OCI-LY3 (cell line): ENCODE data around the gene SDK1.

Experiments used
- H2AFZ ChIP-seq: fragments of 200-600, 300-600 bp; shearing (Covaris generic); 2 replicates; pipeline ENCODE4 v1.6.0; 2014; ENCODE audit warnings: antibody characterized with exemption, low read depth, low read length
- H3K27ac ChIP-seq: fragments of 200-600, 300-600 bp; sonication (generic); 2 replicates; pipeline ENCODE4 v1.5.1; 2014; ENCODE audit warnings: mild to moderate bottlenecking, low read length, moderate library complexity, mixed read lengths
- H3K27me3 ChIP-seq: fragments of 200-600, 300-600 bp; sonication (generic); 2 replicates; pipeline ENCODE4 v1.6.1; 2014; ENCODE audit warnings: low read depth, low read length, mixed read lengths
- H3K36me3 ChIP-seq: fragments of 200-600, 300-600 bp; sonication (generic); replicated peaks from 2 replicates; pipeline ENCODE3; 2014; ENCODE audit warnings: low read depth, low read length, mixed read lengths
- H3K4me1 ChIP-seq: fragments of 300-600, 200-600 bp; sonication (generic); 2 replicates; pipeline ENCODE4 v1.6.1; 2014; ENCODE audit warnings: low read length, mixed read lengths
- H3K4me2 ChIP-seq: fragments of 200-600, 300-600 bp; sonication (generic); 2 replicates; pipeline ENCODE4 v1.6.1; 2014; ENCODE audit warnings: low read length, mixed read lengths
- H3K4me3 ChIP-seq: fragments of 300-600, 200-600 bp; sonication (generic); 2 replicates; pipeline ENCODE4 v1.5.1; 2014; ENCODE audit warnings: antibody characterized with exemption, mild to moderate bottlenecking, low read length, moderate library complexity
- H3K79me2 ChIP-seq: fragments of 300-600, 200-600 bp; shearing (Covaris generic); 2 replicates; pipeline ENCODE4 v1.6.1; 2014; ENCODE audit warnings: mild to moderate bottlenecking, low read length, mixed read lengths
- H3K9ac ChIP-seq: fragments of 300-600, 200-600 bp; shearing (Covaris generic); 2 replicates; pipeline ENCODE4 v1.6.0; 2014; ENCODE audit warnings: mild to moderate bottlenecking, low read length, moderate library complexity
- H3K9me3 ChIP-seq: fragments of 200-600, 300-600 bp; shearing (Covaris generic); 2 replicates; pipeline ENCODE4 v1.6.1; 2014; ENCODE audit warnings: low read length, mixed read lengths; ENCODE audit not compliant: insufficient read depth
- H4K20me1 ChIP-seq: fragments of 200-600, 300-600 bp; sonication (generic); 2 replicates; pipeline ENCODE4 v1.6.1; 2016; ENCODE audit warnings: low read length, mixed read lengths; ENCODE audit not compliant: insufficient read depth
- EZH2phosphoT487 ChIP-seq: fragments of 200-600 bp; shearing (Covaris generic); IDR thresholded peaks from 2 replicates; pipeline ENCODE4 v1.6.1; 2018; ENCODE audit warnings: antibody characterized with exemption, mixed run types, low read depth
- TF ChIP-seq, protein P1 (sequence below): fragments of 200-600, 300-600 bp; sonication (generic); IDR thresholded peaks from 2 replicates; pipeline ENCODE4 v1.5.1; 2014; ENCODE audit warnings: antibody characterized with exemption, low read length, low read depth

SDK1 gene

DNA sequence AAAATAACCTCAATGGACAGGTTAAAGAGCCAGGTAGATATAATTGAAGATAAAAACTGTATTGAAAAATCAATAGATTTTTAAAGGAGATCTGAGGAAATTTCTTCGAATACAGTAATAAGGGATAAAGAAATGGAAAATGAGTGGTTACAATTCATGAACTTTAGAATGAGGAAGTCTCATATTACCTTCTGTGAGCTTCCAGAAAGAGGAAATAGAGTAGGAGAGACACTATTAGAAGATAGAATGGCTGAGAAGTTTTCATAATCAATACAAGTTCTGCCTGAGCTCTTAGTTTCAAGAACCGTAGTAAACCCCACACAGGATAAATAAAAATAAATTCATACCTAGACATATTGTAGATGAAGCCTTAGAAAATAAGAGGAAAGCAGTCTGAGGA is 11.5 kb downstream of the SDK1 start:
- Histone ChIP-seq H3K9me3 (no peaks in the 10 kb centered on the region), H3K4me1 (no peaks in the 10 kb centered on the region), H3K27me3 (peaks cover 7% of the 10 kb centered on the region; the same call in 1 of the 2 replicates), H2AFZ (no peak overlapping the region), H3K27ac (no peak overlapping the region), H3K79me2 (no peaks in the 10 kb centered on the region), H4K20me1 (no peaks in the 10 kb centered on the region), H3K4me2 (no peak overlapping the region), H3K4me3 (no peak overlapping the region), H3K9ac (no peak overlapping the region), H3K36me3 (no peaks in the 10 kb centered on the region)
- TF ChIP-seq EZH2phosphoT487: no peak
- TF ChIP-seq, protein P1, sequence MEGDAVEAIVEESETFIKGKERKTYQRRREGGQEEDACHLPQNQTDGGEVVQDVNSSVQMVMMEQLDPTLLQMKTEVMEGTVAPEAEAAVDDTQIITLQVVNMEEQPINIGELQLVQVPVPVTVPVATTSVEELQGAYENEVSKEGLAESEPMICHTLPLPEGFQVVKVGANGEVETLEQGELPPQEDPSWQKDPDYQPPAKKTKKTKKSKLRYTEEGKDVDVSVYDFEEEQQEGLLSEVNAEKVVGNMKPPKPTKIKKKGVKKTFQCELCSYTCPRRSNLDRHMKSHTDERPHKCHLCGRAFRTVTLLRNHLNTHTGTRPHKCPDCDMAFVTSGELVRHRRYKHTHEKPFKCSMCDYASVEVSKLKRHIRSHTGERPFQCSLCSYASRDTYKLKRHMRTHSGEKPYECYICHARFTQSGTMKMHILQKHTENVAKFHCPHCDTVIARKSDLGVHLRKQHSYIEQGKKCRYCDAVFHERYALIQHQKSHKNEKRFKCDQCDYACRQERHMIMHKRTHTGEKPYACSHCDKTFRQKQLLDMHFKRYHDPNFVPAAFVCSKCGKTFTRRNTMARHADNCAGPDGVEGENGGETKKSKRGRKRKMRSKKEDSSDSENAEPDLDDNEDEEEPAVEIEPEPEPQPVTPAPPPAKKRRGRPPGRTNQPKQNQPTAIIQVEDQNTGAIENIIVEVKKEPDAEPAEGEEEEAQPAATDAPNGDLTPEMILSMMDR: no peak

DNA sequence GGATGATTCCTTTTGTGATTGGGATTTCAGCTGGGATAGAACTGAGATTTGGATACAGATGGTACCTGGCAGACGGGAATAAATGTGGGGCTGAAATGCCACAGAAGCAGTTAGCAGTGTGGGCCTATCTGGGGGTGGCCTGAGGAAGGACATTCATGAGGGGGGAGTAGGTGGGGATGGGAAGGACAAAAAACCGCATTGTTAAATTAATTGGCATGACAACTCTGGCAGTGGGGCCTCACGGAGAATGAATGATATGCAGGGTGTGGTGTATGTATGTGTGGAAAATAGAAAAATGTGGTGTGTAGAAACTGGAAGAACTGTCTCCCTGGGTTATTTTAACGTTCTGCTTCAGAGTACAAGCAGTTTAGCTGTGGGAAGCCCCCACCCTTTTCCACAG is 17.8 kb downstream of the SDK1 start:
- Histone ChIP-seq H3K27me3 (no peaks in the 10 kb centered on the region), H3K4me3 (no peak overlapping the region), H3K4me2 (no peak overlapping the region), H3K4me1 (no peaks in the 10 kb centered on the region), H3K9me3 (no peaks in the 10 kb centered on the region), H4K20me1 (no peaks in the 10 kb centered on the region), H3K27ac (no peak overlapping the region), H2AFZ (no peak overlapping the region), H3K36me3 (no peaks in the 10 kb centered on the region), H3K9ac (no peak overlapping the region), H3K79me2 (no peaks in the 10 kb centered on the region)
- TF ChIP-seq, protein P1: no peak
- no peak for TF ChIP-seq EZH2phosphoT487

DNA sequence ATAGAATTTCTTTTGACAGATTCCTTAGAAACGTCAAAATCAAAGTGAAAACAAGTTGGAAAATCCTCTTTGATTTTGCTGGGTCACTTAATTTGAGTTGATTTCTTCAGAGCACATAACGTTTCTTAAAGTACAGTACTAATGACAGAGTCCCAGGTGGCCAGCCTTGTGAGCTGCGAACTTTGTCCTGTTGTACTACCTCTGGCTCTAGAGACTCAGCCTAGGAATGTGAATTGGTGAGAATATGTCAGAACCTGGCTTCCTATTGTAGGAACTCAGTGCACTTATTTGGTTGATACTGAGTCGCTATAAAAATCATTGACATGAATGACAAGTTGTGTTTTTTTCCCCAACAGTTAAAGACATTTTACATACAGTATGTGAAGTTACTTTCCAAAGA is 20.2 kb downstream of the SDK1 start:
- Histone ChIP-seq H3K27ac (no peak overlapping the region), H3K4me1 (no peaks in the 10 kb centered on the region), H3K9me3 (no peaks in the 10 kb centered on the region), H3K4me3 (no peak overlapping the region), H2AFZ (no peak overlapping the region), H3K27me3 (no peaks in the 10 kb centered on the region), H3K9ac (no peak overlapping the region), H3K79me2 (no peaks in the 10 kb centered on the region), H3K4me2 (no peak overlapping the region), H4K20me1 (no peaks in the 10 kb centered on the region), H3K36me3 (no peaks in the 10 kb centered on the region)
- TF ChIP-seq, protein P1: no peak
- no peak for TF ChIP-seq EZH2phosphoT487

DNA sequence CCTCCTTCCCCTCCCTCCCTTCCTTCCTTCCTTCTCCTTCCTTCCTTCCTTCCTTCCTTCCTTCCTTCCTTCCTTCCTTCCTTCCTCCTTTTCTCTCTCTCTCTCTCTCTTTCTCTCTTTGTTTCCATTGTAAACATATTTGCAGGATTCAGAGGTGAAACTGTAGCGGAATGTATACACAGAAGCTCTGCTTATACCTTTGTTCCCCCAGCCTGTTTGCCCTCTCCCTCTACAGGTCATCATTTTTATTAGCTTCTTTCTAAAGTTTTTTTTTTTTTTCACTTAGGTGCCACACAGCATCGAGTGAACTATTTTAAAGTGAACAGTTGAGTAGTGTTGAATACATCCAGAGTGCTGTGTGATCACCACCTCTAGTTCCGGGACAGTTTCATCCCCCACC is 20.7 kb downstream of the SDK1 start:
- no peak overlapping the region for H3K4me2 ChIP-seq
- H4K20me1 ChIP-seq: no peaks in the 10 kb centered on the region
- no peaks in the 10 kb centered on the region for H3K27me3 ChIP-seq
- H3K36me3 ChIP-seq: no peaks in the 10 kb centered on the region
- H3K4me3 ChIP-seq: no peak overlapping the region
- H3K4me1 ChIP-seq: no peaks in the 10 kb centered on the region
- no peaks in the 10 kb centered on the region for H3K9me3 ChIP-seq
- TF ChIP-seq, protein P1: no peak
- TF ChIP-seq EZH2phosphoT487: no peak
- no peaks in the 10 kb centered on the region for H3K79me2 ChIP-seq
- H3K27ac ChIP-seq: no peak overlapping the region
- H3K9ac ChIP-seq: no peak overlapping the region
- H2AFZ ChIP-seq: no peak overlapping the region
